ENCODE measurements around the gene C6orf132. TPM values are rescaled to one million over a fixed set of nuclear protein-coding genes. Genes with fewer than 3 reads are reported as not detected.

The C6orf132 gene
- total RNA-seq, 2 experiments from 2014 or later, result 0.12 to 0.14 TPM

DNA sequence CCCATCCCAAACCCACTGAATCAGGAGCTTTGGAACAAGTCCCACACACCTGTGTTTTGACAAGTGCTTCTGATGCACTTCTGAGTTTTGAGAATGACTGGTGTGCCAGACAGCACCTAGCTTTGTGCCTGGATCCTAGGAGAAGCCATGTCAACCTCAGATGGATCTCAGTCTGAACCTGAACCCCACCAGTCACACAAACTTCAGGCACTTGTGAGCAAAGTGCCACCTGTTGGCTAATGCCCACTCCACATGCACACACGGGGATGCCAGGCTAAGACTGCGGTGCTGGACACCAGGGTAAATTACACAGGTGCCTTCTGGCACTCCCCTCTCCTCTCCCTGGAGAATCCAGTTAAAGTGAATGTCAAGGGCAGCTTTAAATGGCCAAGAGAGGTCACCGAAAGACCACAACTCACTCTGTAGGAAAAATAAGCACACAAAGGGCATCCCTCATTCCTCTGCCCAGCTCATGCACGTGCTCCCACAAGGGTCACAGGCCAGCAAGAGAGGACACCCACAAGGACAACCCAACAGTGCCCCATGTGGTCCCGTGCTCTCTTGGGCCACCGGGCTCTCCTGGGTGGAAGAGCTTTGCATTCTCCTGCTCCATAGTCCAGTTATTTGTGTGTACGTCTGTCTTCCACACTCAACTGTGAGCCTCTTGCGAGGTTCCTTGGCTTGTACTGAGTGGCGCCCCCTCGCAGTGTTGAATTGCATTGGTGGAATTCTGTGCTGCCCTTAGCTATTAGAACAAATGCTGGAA is 46.5 kb downstream of the C6orf132 start:
- H3K27ac Mint-ChIP-seq, result no peak overlapping the region
- H3K9me3 Mint-ChIP-seq, result no peaks in the 10 kb centered on the region
- H3K4me3 Mint-ChIP-seq, result no peak overlapping the region
- peaks cover 12% of the 10 kb centered on the region for H3K4me1 Mint-ChIP-seq (ENCODE audit: low read depth)
- H3K36me3 Mint-ChIP-seq (ENCODE audit: low read depth), result no peaks in the 10 kb centered on the region
- no peaks in the 10 kb centered on the region for H3K27me3 Mint-ChIP-seq (ENCODE audit: low read depth)
- intact Hi-C loops (cut with micrococcal nuclease), result no loop called here
- no peak for DNase-seq
- CTCF ChIA-PET, result interaction anchor here (2.1 kb wide), 1 partner anchor 9 kb away, joined by 13 read pairs; no protein-coding TSS in a partner anchor

DNA sequence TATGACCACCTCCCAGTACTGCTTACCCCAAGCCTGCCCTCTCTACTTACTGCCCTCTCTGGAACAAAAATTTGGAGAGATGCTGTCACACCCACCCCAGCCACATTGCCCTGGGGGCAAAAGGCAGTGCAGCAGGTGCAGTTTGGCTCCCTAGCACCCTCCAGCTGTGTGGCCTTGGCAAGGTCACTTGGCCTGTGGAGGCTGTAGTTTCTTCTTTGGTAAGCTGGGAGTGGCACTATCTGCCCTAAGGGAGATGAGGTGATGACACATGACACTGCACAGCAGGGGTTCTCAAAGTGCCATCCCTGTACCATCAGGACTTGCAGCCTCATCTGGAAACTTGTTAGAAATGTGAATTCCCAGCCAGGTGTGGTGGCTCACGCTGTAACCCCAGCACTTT is 47.3 kb downstream of the C6orf132 start:
- no peak overlapping the region for H3K4me3 Mint-ChIP-seq
- intact Hi-C loops (cut with micrococcal nuclease), result no loop called here
- H3K36me3 Mint-ChIP-seq (ENCODE audit: low read depth), result no peaks in the 10 kb centered on the region
- no peak for DNase-seq
- no peak overlapping the region for H3K27ac Mint-ChIP-seq
- H3K4me1 Mint-ChIP-seq (ENCODE audit: low read depth), result peaks cover 5% of the 10 kb centered on the region
- no peaks in the 10 kb centered on the region for H3K9me3 Mint-ChIP-seq
- H3K27me3 Mint-ChIP-seq (ENCODE audit: low read depth), result no peaks in the 10 kb centered on the region
- CTCF ChIA-PET, result interaction anchor here (2.1 kb wide), 1 partner anchor 10 kb away, joined by 13 read pairs; no protein-coding TSS in a partner anchor

DNA sequence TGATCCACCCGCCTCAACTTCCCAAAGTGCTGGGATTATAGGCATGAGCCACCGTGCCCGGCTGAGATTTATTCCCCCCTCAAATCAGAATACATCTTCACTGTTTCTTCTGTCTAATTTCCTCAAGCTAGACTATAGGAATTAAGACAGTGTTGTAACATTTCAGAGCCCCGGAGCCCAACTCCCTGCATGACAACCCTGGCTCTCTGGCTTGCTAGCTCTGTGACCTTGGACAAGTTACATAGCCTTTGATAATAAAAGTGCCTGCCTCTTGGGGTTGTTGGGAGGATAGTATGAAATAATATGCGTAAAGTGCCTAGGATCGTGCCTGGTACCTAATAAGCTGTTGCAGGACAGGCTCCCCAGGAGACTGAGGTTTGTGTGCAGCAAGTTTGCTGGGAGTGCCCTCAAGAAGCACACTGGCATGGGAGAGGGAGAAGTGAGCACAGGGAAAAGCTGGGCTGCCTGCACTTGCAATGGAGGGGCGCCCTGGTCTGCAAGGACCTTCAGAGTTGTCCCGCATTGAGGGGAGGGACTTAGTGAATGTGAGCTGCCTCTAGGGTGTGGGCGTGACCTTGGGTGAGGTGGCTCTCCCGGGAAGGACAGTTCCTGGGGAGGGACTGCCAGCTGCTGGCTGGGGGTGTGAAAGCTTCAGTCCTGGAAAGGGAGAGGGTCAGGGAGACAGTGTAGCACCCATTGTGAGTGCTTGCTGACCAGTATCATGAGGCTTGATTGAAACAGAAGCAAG is 48.7 kb downstream of the C6orf132 start:
- H3K9me3 Mint-ChIP-seq, result no peaks in the 10 kb centered on the region
- H3K27ac Mint-ChIP-seq, result no peak overlapping the region
- DNase-seq, result no peak

DNA sequence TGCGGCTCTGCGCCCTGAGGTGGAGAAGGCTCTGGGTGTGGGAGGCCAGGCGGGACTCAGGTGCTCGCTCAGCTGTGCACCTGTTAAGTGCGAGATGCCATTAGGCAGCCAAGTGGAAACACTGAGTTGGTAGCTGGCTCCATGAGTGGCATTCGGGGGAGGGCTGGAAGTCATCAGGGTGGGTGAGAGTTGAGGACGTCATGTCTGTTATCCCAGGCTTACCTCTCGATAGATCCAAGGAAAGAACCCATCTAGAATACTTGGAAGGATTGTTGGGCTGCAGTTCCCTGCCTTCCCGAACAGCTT is 50.7 kb downstream of the C6orf132 start:
- Mint-ChIP-seq H3K4me1 (ENCODE audit: low read depth) (no peaks in the 10 kb centered on the region), H3K9me3 (no peaks in the 10 kb centered on the region), H3K27ac (no peak overlapping the region), H3K27me3 (ENCODE audit: low read depth) (no peaks in the 10 kb centered on the region), H3K4me3 (no peak overlapping the region), H3K36me3 (ENCODE audit: low read depth) (no peaks in the 10 kb centered on the region)
- CTCF ChIA-PET, result interaction anchor here (1.0 to 1.8 kb wide), 3 partner anchors 10 to 78 kb away, joined by 4 to 6 read pairs (median 4); no protein-coding TSS in a partner anchor
- no peak for DNase-seq
- intact Hi-C loops (cut with micrococcal nuclease), result no loop called here

More for the DNA sequence above, 48.7 kb downstream of the C6orf132 start:
- CTCF ChIA-PET, result interaction anchor here (0.6 kb wide), 1 partner anchor 19 kb away, joined by 4 read pairs; no protein-coding TSS in a partner anchor
- no peaks in the 10 kb centered on the region for H3K36me3 Mint-ChIP-seq (ENCODE audit: low read depth)
- H3K27me3 Mint-ChIP-seq (ENCODE audit: low read depth), result no peaks in the 10 kb centered on the region
- intact Hi-C loops (cut with micrococcal nuclease), result no loop called here
- no peak overlapping the region for H3K4me3 Mint-ChIP-seq
- no peaks in the 10 kb centered on the region for H3K4me1 Mint-ChIP-seq (ENCODE audit: low read depth)

DNA sequence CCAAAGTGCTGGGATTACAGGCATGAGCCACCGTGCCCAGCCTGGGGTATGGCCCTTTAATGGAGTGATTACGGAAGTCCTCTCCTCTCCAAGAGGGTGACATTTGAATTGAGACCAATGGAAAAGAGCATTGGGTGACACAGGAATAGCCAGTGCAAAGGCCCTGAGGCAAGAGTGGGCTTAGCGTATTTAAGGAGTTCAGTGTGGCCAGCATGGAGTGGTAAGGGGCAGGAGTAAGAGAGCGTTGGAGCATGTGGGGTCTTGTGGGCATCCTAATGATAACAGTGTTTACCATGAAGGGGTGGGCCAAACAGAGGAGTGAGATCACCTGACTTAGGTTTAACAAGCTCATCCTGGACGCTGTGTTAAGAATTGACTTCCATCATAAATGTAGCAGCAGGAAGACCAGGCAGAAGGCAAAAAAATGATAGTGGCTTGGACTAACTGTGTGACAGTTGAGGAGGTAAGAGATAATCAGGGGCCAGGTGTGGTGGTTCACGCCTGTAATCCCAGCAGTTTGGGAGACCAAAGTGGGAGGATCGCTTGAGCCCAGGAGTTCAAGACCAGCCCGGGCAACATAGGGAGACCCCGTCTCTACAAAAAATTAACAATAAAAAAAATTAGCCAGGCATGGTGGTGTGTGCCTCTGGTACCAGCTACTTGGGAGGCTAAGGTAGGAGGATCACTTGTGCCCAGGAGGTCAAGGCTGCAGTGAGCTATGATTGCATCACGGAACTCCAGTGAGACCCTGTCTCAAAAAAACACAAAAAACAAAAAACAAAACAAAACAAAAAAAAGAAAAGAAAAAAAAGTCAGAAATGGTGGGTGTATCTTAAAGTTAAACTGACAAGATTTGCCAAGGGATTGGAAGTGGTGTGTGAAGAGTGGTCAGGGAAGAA is 51.4 kb downstream of the C6orf132 start:
- DNase-seq, result no peak
- no peaks in the 10 kb centered on the region for H3K27me3 Mint-ChIP-seq (ENCODE audit: low read depth)
- no peak overlapping the region for H3K27ac Mint-ChIP-seq
- intact Hi-C loops (cut with micrococcal nuclease), result no loop called here
- H3K36me3 Mint-ChIP-seq (ENCODE audit: low read depth), result no peaks in the 10 kb centered on the region
- no peaks in the 10 kb centered on the region for H3K9me3 Mint-ChIP-seq
- no peak overlapping the region for H3K4me3 Mint-ChIP-seq
- no peaks in the 10 kb centered on the region for H3K4me1 Mint-ChIP-seq (ENCODE audit: low read depth)
- CTCF ChIA-PET, result interaction anchor here (0.6 to 1.8 kb wide), 3 partner anchors 10 to 1225 kb away, joined by 3 to 4 read pairs (median 3); no protein-coding TSS in a partner anchor

DNA sequence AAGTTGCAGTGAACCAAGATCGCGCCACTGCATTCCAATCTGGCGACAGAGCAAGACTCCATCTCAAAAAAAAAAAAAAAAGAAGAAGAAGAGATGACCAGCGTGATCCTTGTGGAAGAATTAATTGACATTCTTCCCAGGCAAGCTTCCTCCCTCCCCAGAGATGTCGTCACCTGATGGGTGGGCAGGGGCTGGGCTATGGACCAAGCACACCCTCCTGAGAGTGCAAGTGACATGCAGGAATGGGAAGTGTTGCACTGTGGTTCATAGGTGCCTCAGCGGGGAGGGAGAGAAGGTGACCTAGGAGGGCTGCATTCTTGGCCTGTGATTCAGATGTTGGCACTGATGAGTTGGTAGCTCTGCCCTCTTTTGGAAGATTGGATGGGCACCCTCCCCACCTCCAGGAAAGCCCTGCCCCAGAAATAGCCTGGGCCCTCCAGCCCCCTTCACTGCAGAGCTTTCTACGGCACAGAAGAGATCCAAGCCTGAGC is 54.3 kb downstream of the C6orf132 start:
- intact Hi-C loops (cut with micrococcal nuclease), result no loop called here
- CTCF ChIA-PET, result interaction anchor here (1.4 to 2.3 kb wide), 3 partner anchors 11 to 21 kb away, joined by 3 to 9 read pairs (median 4); no protein-coding TSS in a partner anchor

DNA sequence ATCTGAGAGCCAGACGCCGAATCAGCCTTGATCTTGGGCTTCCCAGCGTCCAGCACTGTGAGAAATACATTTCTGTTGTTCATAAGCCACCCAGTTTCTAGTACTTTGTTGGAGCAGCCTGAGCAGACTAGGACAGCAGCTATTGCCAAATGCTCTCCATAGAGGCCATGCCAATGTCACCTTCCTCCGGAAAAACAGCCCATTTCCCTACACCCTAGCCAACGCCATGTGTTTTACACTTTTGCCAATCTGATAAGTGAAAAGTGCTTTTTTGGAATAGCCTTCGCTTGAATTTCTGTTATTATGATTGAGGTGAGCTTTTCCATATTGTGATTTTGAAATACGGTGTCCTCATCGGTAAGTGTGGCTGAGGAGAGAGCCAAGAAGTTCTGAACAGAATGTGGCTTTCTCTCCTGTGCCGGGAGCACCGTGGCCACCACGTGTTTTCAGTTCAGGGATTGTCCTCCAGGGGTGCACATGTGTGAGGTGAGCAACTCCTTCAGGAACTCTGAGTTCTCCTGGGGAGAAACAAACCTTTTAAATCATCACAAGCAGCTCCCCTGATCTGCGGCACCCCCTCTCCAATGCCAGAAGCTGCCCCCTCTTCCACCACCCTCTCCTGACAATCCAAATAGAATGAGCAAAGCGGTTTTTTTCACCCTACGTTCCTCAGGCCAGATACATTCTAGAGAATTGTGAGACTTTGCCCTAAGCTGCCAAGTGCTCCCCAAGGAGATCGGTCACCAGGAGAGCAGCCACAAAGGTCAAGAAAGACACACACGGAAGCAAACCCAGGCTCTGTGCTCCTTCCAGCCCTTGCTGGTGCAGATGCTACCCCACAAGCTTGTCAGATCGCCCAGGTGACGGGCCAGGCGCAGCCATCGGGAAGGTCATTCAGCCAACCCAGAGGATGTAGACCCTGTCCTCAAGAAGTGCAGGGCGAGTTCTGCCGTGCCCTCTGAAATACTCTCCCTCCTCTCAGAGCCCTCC is 56.1 kb downstream of the C6orf132 start:
- intact Hi-C loops (cut with micrococcal nuclease), result no loop called here
- DNase-seq, result no peak
- no peaks in the 10 kb centered on the region for H3K27me3 Mint-ChIP-seq (ENCODE audit: low read depth)
- H3K4me1 Mint-ChIP-seq (ENCODE audit: low read depth), result no peaks in the 10 kb centered on the region
- H3K36me3 Mint-ChIP-seq (ENCODE audit: low read depth), result no peaks in the 10 kb centered on the region
- no peak overlapping the region for H3K27ac Mint-ChIP-seq
- CTCF ChIA-PET, result interaction anchor here (0.6 to 2.3 kb wide), 5 partner anchors 18 to 461 kb away, joined by 3 to 9 read pairs (median 3); no protein-coding TSS in a partner anchor
- no peaks in the 10 kb centered on the region for H3K9me3 Mint-ChIP-seq
- no peak overlapping the region for H3K4me3 Mint-ChIP-seq

More for the DNA sequence above, 54.3 kb downstream of the C6orf132 start:
- Mint-ChIP-seq H3K36me3 (ENCODE audit: low read depth) (no peaks in the 10 kb centered on the region), H3K27me3 (ENCODE audit: low read depth) (no peaks in the 10 kb centered on the region), H3K4me3 (no peak overlapping the region), H3K4me1 (ENCODE audit: low read depth) (no peaks in the 10 kb centered on the region), H3K9me3 (no peaks in the 10 kb centered on the region), H3K27ac (no peak overlapping the region)
- DNase-seq, result no peak

DNA sequence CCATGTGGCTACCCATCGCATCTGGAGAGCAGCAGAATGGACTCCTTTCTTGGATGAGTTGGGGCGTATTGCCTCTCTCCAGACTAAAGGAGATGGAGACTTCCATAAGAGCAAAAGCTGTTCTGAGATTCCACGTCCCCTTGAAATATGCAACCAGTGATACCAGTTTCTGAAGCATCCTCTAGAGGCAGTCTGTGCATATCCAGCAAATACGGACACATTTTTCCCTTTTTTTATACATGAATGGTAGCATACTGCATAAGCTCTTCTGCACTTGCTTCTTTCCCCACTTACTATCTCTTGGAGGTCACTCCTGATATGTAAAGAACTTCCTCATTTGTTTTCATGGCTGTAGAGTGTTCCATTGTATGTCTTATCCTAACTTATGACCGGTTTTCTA is 57.5 kb downstream of the C6orf132 start:
- intact Hi-C loops (cut with micrococcal nuclease), result no loop called here
- peaks cover 2% of the 10 kb centered on the region for H3K36me3 Mint-ChIP-seq (ENCODE audit: low read depth)
- no peak overlapping the region for H3K4me3 Mint-ChIP-seq
- no peak overlapping the region for H3K27ac Mint-ChIP-seq
- no peaks in the 10 kb centered on the region for H3K27me3 Mint-ChIP-seq (ENCODE audit: low read depth)
- CTCF ChIA-PET, result interaction anchor here (3.7 kb wide), 1 partner anchor 19 kb away, joined by 16 read pairs; no protein-coding TSS in a partner anchor
- DNase-seq, result no peak
- no peaks in the 10 kb centered on the region for H3K4me1 Mint-ChIP-seq (ENCODE audit: low read depth)
- no peaks in the 10 kb centered on the region for H3K9me3 Mint-ChIP-seq

DNA sequence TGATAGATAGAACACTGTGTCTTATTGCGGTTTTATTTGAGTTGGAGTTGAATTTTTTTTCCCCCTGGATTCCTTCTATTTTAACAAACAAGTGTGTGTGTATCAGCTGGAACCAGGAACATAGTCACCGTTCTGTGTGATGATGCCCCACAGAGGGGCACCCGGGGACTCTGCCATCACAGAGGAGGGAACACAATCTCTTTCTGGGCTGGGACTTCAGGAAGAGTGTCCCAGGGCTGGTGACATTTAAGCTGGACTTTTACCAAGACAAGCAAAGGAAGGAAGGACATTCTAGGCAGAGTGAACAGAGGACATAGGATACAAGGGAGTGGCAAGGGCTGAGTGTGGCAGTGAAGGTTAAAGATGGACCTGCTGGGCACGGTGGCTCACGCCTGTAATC is 58.9 kb downstream of the C6orf132 start:
- Mint-ChIP-seq H3K27ac (no peak overlapping the region), H3K27me3 (ENCODE audit: low read depth) (no peaks in the 10 kb centered on the region), H3K4me1 (ENCODE audit: low read depth) (no peaks in the 10 kb centered on the region), H3K9me3 (no peaks in the 10 kb centered on the region), H3K36me3 (ENCODE audit: low read depth) (peaks cover 2% of the 10 kb centered on the region), H3K4me3 (no peak overlapping the region)
- CTCF ChIA-PET, result interaction anchor here (3.7 kb wide), 1 partner anchor 20 kb away, joined by 16 read pairs; no protein-coding TSS in a partner anchor
- DNase-seq, result no peak
- intact Hi-C loops (cut with micrococcal nuclease), result no loop called here

DNA sequence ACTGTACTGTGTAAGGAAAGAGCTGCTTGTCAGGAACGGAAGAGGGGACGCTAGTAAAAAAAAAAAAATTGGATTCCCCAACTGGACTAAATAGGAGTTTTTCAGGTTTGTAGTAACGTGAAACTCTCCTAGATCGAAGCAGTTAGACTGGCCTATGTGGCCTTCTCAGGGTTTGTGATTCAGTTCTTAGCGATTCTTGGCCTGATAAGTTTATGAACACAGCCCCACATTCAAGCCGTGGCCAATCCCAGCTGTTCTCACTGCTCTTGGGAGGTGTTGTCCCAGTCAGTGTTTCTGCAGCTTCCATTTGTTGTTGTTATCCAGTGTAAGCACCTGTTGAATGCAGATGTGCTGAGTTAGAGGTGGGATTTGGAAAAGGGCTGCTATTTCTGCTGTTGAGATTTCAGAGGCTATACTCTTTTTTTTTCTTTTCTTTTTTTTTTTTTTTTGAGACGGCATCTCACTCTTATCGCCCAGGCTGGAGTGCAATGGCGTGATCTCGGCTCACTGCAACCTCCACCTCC is 62.4 kb downstream of the C6orf132 start:
- intact Hi-C loops (cut with micrococcal nuclease), result no loop called here
- no peak overlapping the region for H3K27ac Mint-ChIP-seq
- H3K27me3 Mint-ChIP-seq (ENCODE audit: low read depth), result no peaks in the 10 kb centered on the region
- DNase-seq, result no peak
- H3K9me3 Mint-ChIP-seq, result no peaks in the 10 kb centered on the region
- CTCF ChIA-PET, result interaction anchor here (1.1 to 1.3 kb wide), 2 partner anchors 12 to 25 kb away, joined by 3 to 4 read pairs; no protein-coding TSS in a partner anchor
- peaks cover 14% of the 10 kb centered on the region for H3K36me3 Mint-ChIP-seq (ENCODE audit: low read depth)
- H3K4me3 Mint-ChIP-seq, result no peak overlapping the region
- no peaks in the 10 kb centered on the region for H3K4me1 Mint-ChIP-seq (ENCODE audit: low read depth)
